Endodermal cell (in vitro differentiated cells): Measurements from ENCODE around the gene UCP1. TPM values are rescaled to one million over a fixed set of nuclear protein-coding genes. Genes with fewer than 3 reads are reported as not detected.

Source experiments
- DNase-seq: peaks from one replicate; pipeline ENCODE4 v3.0.0-alpha.2; 2017
- H3K27ac ChIP-seq: 2 replicates; pipeline ENCODE4 v1.5.1; 2013; ENCODE audit warnings: mild to moderate bottlenecking, low read depth, low read length, moderate library complexity
- H3K27me3 ChIP-seq: 2 replicates; pipeline ENCODE4 v1.6.1; 2013; ENCODE audit warnings: mild to moderate bottlenecking, low read length, moderate library complexity; ENCODE audit not compliant: insufficient read depth, control insufficient read depth, poor library complexity, severe bottlenecking
- H3K36me3 ChIP-seq: 2 replicates; pipeline ENCODE4 v1.7.0; 2013; ENCODE audit warnings: mild to moderate bottlenecking, low read length, moderate library complexity; ENCODE audit not compliant: control insufficient read depth, insufficient read depth
- H3K4me1 ChIP-seq: one replicate; pipeline ENCODE4 v1.7.0; 2013; ENCODE audit warnings: low read length; ENCODE audit not compliant: control insufficient read depth, insufficient read depth
- H3K4me3 ChIP-seq: 2 replicates; pipeline ENCODE4 v1.5.1; 2013; ENCODE audit warnings: mild to moderate bottlenecking, low read length, moderate library complexity
- H3K9ac ChIP-seq: 2 replicates; pipeline ENCODE4 v1.6.1; 2013; ENCODE audit warnings: mild to moderate bottlenecking, low read length, moderate library complexity; ENCODE audit not compliant: poor library complexity, severe bottlenecking; ENCODE audit errors: extremely low read depth
- H3K9me3 ChIP-seq: 2 replicates; pipeline ENCODE4 v1.6.1; 2013; ENCODE audit warnings: mild to moderate bottlenecking, low read length, moderate library complexity; ENCODE audit not compliant: control insufficient read depth
- H3K27ac Mint-ChIP-seq: 2 replicates; pipeline ENCODE4 v1.8.0; 2020; ENCODE audit warnings: mixed read lengths
- H3K27me3 Mint-ChIP-seq: 2 replicates; pipeline ENCODE4 v1.8.0; 2021; ENCODE audit warnings: mild to moderate bottlenecking, mixed read lengths; ENCODE audit not compliant: insufficient read depth
- H3K36me3 Mint-ChIP-seq: 2 replicates; pipeline ENCODE4 v1.8.0; 2020; ENCODE audit warnings: low read depth, mixed read lengths
- H3K4me1 Mint-ChIP-seq: 2 replicates; pipeline ENCODE4 v1.8.0; 2020; ENCODE audit warnings: mixed read lengths
- H3K4me3 Mint-ChIP-seq: 2 replicates; pipeline ENCODE4 v1.8.0; 2020; ENCODE audit warnings: mild to moderate bottlenecking, moderate library complexity, mixed read lengths
- H3K9me3 Mint-ChIP-seq: 2 replicates; pipeline ENCODE4 v1.8.0; 2020; ENCODE audit warnings: mild to moderate bottlenecking, mixed read lengths
- WGBS, 2 experiments: methylation state at CpG; one replicate each; pipeline versions ENCODE4 v1.1.5 to v1.1.7; 2013; ENCODE audit warnings: missing lambda C conversion rate in 2 of 2, mixed read lengths in 1 of 2; ENCODE audit not compliant: insufficient coverage in 1 of 2, insufficient read length in 1 of 2; 5-methylcytosine and 5-hydroxymethylcytosine counted together
- total RNA-seq, 2 donors: library from RNA; stranded (reverse); fragmentation: NEBNext Ultra II Directional in 1 of 2; extraction: Animal tissue kit (Norgen Biotek cat#: 25700) in 1 of 2; gene quantifications; 2 replicates in 1 of 2; 3 replicates in 1 of 2; pipeline ENCODE4 v1.2.1, GENCODE V29; 2021
- TF ChIP-seq, protein P1 (sequence below): fragments of 200-600 bp; sonication (generic); conservative IDR thresholded peaks from 2 replicates; pipeline ENCODE4 v1.5.0; 2021; ENCODE audit warnings: antibody characterized with exemption, mild to moderate bottlenecking

The UCP1 gene
- total RNA-seq, 2 donors from 2014 or later: 0.24 TPM; not detected in 1

DNA sequence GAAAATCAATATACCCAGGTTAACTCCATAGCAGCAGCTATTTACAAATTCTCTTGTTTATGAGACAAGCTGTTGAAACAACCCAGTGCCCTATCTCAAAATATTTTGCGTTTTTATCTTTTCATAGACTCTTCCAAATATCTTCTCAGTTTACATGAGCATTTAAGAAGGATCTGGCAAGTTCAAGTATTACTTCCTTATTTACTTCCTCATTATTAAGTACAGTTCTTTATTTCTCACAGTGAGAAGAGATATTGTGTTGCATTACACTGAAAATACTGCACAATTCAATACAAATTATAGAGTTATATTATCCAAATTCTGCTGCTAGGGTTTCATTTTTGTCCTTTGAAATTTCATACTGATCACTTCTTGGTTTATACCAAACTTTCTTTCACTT lies 43.6 kb upstream of the UCP1 start:
- Mint-ChIP-seq H3K4me1 (peaks cover 8% of the 10 kb centered on the region), H3K27me3 (no peaks in the 10 kb centered on the region), H3K4me3 (no peak overlapping the region), H3K36me3 (no peaks in the 10 kb centered on the region), H3K9me3 (no peaks in the 10 kb centered on the region), H3K27ac (no peak overlapping the region)
- no peaks in the 10 kb centered on the region for H3K36me3 ChIP-seq
- 94 to 100% methylated on average over 1 of the region's 1 CpG for WGBS, 2 experiments
- H3K27me3 ChIP-seq: no peaks in the 10 kb centered on the region
- TF ChIP-seq, protein P1, sequence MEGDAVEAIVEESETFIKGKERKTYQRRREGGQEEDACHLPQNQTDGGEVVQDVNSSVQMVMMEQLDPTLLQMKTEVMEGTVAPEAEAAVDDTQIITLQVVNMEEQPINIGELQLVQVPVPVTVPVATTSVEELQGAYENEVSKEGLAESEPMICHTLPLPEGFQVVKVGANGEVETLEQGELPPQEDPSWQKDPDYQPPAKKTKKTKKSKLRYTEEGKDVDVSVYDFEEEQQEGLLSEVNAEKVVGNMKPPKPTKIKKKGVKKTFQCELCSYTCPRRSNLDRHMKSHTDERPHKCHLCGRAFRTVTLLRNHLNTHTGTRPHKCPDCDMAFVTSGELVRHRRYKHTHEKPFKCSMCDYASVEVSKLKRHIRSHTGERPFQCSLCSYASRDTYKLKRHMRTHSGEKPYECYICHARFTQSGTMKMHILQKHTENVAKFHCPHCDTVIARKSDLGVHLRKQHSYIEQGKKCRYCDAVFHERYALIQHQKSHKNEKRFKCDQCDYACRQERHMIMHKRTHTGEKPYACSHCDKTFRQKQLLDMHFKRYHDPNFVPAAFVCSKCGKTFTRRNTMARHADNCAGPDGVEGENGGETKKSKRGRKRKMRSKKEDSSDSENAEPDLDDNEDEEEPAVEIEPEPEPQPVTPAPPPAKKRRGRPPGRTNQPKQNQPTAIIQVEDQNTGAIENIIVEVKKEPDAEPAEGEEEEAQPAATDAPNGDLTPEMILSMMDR: no peak
- no peak overlapping the region for H3K27ac ChIP-seq
- DNase-seq: no peak
- H3K9ac ChIP-seq: no peak overlapping the region
- H3K4me3 ChIP-seq: no peak overlapping the region
- no peaks in the 10 kb centered on the region for H3K4me1 ChIP-seq
- H3K9me3 ChIP-seq: no peaks in the 10 kb centered on the region

DNA sequence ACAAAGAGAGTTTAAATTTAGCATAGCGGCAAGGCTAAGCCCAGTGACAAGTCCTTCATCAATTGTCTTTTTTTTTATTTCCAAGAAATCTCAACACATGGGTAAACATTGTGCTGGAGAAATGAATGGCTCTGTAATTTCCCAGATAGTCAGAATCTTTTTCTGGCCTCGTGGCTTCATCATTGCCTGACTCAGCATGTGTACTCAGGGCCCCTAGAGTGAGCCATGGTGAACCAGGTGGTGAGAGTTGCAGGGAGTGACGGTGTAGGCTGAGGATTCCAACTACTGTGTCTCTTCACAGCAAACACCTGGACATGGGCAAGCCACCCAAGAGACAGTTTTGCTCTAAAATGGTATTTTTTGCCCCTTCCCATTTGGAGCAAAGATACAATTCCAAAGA lies 43.1 kb upstream of the UCP1 start:
- Histone ChIP-seq H3K27me3 (no peaks in the 10 kb centered on the region), H3K36me3 (no peaks in the 10 kb centered on the region), H3K4me3 (no peak overlapping the region), H3K9me3 (no peaks in the 10 kb centered on the region), H3K4me1 (no peaks in the 10 kb centered on the region), H3K9ac (no peak overlapping the region), H3K27ac (no peak overlapping the region)
- Mint-ChIP-seq H3K27ac (no peak overlapping the region), H3K27me3 (no peaks in the 10 kb centered on the region), H3K9me3 (no peaks in the 10 kb centered on the region), H3K4me3 (no peak overlapping the region), H3K36me3 (no peaks in the 10 kb centered on the region), H3K4me1 (peaks cover 8% of the 10 kb centered on the region)
- WGBS, 2 experiments: 93 to 96% methylated on average over 2 to 3 of the region's 3 CpGs
- no peak for DNase-seq
- TF ChIP-seq, protein P1: no peak

DNA sequence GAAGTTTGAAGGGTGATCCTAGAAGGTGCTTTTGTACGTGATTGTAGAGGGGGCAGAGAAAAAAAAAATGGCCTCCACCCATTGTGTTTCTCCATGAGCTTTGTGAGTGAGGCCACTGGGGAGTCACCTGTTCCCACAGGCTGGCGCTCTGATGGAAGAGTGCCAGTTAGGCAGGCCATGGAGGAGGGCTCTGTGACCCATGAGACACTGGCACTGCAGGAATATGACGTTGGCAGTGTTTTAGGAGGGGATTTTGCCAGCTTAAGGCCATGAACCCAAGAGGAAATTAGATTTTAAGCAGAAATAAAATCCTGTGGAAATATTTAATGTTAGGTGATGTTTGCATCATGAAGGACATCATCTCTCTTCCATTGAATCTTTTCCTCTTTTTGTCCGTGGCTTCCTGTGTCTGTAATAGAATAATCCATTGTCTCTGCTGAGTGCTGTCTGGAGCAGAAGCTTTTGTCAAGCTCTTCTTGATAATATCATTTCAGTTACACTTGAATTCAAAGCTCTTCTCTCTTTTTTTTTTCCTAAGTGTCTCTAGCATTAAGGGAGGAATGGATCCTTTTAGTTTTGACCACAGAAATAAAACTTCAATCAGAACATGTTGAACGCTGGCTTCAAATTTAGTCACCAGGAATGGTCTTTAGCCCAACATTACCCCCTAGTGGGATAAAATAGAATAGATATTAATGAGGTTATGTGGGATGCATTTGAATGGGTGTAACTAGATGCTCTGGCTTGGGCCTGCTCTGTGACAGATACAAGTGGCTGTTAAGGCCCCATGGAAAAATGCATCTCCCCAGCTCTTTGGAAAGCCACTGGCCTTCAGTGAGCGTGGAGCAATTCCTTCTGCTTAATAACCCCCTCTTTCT lies 41.0 kb upstream of the UCP1 start:
- H3K4me1 ChIP-seq: no peaks in the 10 kb centered on the region
- no peak overlapping the region for H3K27ac ChIP-seq
- no peaks in the 10 kb centered on the region for H3K9me3 Mint-ChIP-seq
- peak overlapping the region; percentile 26 for H3K27ac Mint-ChIP-seq
- H3K4me3 ChIP-seq: no peak overlapping the region
- WGBS, 2 experiments: 80 to 87% methylated on average over 3 to 6 of the region's 6 CpGs
- H3K36me3 Mint-ChIP-seq: no peaks in the 10 kb centered on the region
- H3K27me3 ChIP-seq: no peaks in the 10 kb centered on the region
- DNase-seq: no peak
- H3K4me1 Mint-ChIP-seq: peaks cover 8% of the 10 kb centered on the region
- no peaks in the 10 kb centered on the region for H3K36me3 ChIP-seq
- TF ChIP-seq, protein P1: peak; percentile 63
- no peak overlapping the region for H3K9ac ChIP-seq
- H3K27me3 Mint-ChIP-seq: no peaks in the 10 kb centered on the region
- no peaks in the 10 kb centered on the region for H3K9me3 ChIP-seq
- H3K4me3 Mint-ChIP-seq: no peak overlapping the region
